Placental epithelial cell (primary cell): ENCODE measurements around the gene BCLAF3. TPM values are rescaled to one million over a fixed set of nuclear protein-coding genes. Genes with fewer than 3 reads are reported as not detected.

Source experiments
- small RNA-seq: library from RNA; depleted of rRNA; stranded (forward); fragments of <200 nt; gene quantifications from one replicate; pipeline ENCODE3, GENCODE V24; 2012
- total RNA-seq: library from RNA; depleted of rRNA; stranded (reverse); fragments of >200 nt; gene quantifications from 2 replicates; pipeline ENCODE4 v1.2.3, GENCODE V29; 2012

Gene BCLAF3
- total RNA-seq = 4.2 and 6.3 TPM in 2 replicates

GRCh38 chrX:19990556-19991349 lies at the start of gene BCLAF3:
BCLAF3 (minus strand) TSS chrX:19991061; CDS start chrX:19970264, 20,797 bp downstream.

Small RNAs within 50 kb of the gene (small RNA-seq; reads per million reads assigned to genes)
- gene MIR23C (12.2 reads per million, percentile 95 among the genes with 10 or more reads in this experiment), gene RF00019 (not detected)

Other genes starting within 250 kb of the BCLAF3 start
- gene SH3KBP1, start 103.5 kb downstream of the BCLAF3 start, total RNA-seq = 13.7 and 15.7 TPM in 2 replicates
- 0.39 and 1.1 TPM in 2 replicates for gene MAP7D2, start 125.8 kb upstream of the BCLAF3 start, total RNA-seq
- gene EIF1AX, start 150.8 kb upstream of the BCLAF3 start, total RNA-seq = 31.0 and 32.4 TPM in 2 replicates